PC-3 (cell line): Measurements from ENCODE around the gene RMDN3. TPM values are rescaled to one million over a fixed set of nuclear protein-coding genes. Genes with fewer than 3 reads are reported as not detected.

Experiments used
- ATAC-seq: fragments of 200-7000 bp; cut with Tn5 transposase; 2 replicates; pipeline ENCODE4 v1.9.1; 2020; ENCODE audit warnings: mild to moderate bottlenecking, moderate library complexity
- BruUV-seq: library from RNA; stranded (reverse); fragments of 400-500 nt; replicated peaks from 2 replicates; lab custom pipeline; 2021; lab: Mats Ljungman, UMichigan
- CTCF ChIA-PET: fragments of 300-600 bp; sonication (Branson Sonifier 250); formaldehyde crosslinking; loops from one replicate; lab custom pipeline; 2022; ENCODE audit warnings: antibody characterized with exemption; lab: Charles Lee
- POLR2A ChIA-PET: fragments of 300-600 bp; sonication (Branson Sonifier 250); formaldehyde crosslinking; loops from one replicate; lab custom pipeline; 2022; ENCODE audit warnings: antibody characterized with exemption; ENCODE audit not compliant: unreplicated experiment; lab: Charles Lee
- DNase-seq: peaks from one replicate; pipeline ENCODE4 v3.0.0-alpha.2; 2015
- H2AFZ ChIP-seq: fragments of 300-600 bp; sonication (generic); 2 replicates; pipeline ENCODE4 v1.6.0; 2016; ENCODE audit warnings: antibody characterized with exemption, low read length
- H3F3A ChIP-seq: fragments of 300-600 bp; sonication (generic); one replicate; pipeline ENCODE4 v1.6.0; 2017; ENCODE audit warnings: antibody characterized with exemption, low read length, control low read depth, mild to moderate bottlenecking; ENCODE audit not compliant: unreplicated experiment
- H3K27ac ChIP-seq: fragments of 300-600 bp; sonication (generic); 2 replicates; pipeline ENCODE4 v1.5.1; 2016; ENCODE audit warnings: mild to moderate bottlenecking, low read length
- H3K27me3 ChIP-seq: fragments of 300-600 bp; sonication (generic); 2 replicates; pipeline ENCODE4 v1.6.1; 2016; ENCODE audit warnings: low read length, mixed read lengths
- H3K36me3 ChIP-seq: fragments of 300-600 bp; sonication (generic); 2 replicates; pipeline ENCODE4 v1.6.1; 2016; ENCODE audit warnings: low read depth, mixed run types, low read length, mixed read lengths
- H3K4me1 ChIP-seq: fragments of 300-600 bp; sonication (generic); 2 replicates; pipeline ENCODE4 v1.5.1; 2016; ENCODE audit warnings: low read length; ENCODE audit not compliant: insufficient read depth
- H3K4me2 ChIP-seq: fragments of 300-600 bp; sonication (generic); 2 replicates; pipeline ENCODE4 v1.6.0; 2016; ENCODE audit warnings: low read length
- H3K4me3 ChIP-seq: fragments of 300-600 bp; sonication (generic); 2 replicates; pipeline ENCODE4 v1.5.1; 2016; ENCODE audit warnings: mild to moderate bottlenecking, low read length, mixed read lengths
- H3K79me2 ChIP-seq: fragments of 300-600 bp; sonication (generic); 2 replicates; pipeline ENCODE4 v1.6.1; 2017; ENCODE audit warnings: low read length, mixed read lengths
- H3K9ac ChIP-seq: fragments of 300-600 bp; sonication (generic); 2 replicates; pipeline ENCODE4 v1.6.0; 2016; ENCODE audit warnings: mild to moderate bottlenecking, low read length
- H3K9me2 ChIP-seq: fragments of 300-600 bp; sonication (generic); replicated peaks from 2 replicates; pipeline ENCODE4 v1.6.1; 2016; ENCODE audit warnings: mixed run types, low read length, mixed read lengths
- H3K9me3 ChIP-seq: fragments of 300-600 bp; sonication (generic); 2 replicates; pipeline ENCODE4 v1.6.1; 2016; ENCODE audit warnings: low read length, mixed read lengths
- H4K20me1 ChIP-seq: fragments of 300-600 bp; sonication (generic); 2 replicates; pipeline ENCODE4 v1.6.1; 2016; ENCODE audit warnings: low read length, mixed read lengths
- CTCF ChIP-seq: fragments of 300-600 bp; sonication (generic); conservative IDR thresholded peaks from 2 replicates; pipeline ENCODE4 v1.5.1; 2017; ENCODE audit warnings: antibody characterized with exemption, low read depth, mild to moderate bottlenecking, low read length
- EZH2 ChIP-seq: fragments of 300-600 bp; sonication (generic); IDR thresholded peaks from one replicate; pipeline ENCODE4 v1.6.1; 2017; ENCODE audit warnings: antibody characterized with exemption, mild to moderate bottlenecking, low read length; ENCODE audit not compliant: unreplicated experiment
- EZH2phosphoT487 ChIP-seq: fragments of 300-600 bp; sonication (generic); IDR thresholded peaks from 2 replicates; pipeline ENCODE4 v1.6.1; 2018; ENCODE audit warnings: mild to moderate bottlenecking, antibody characterized with exemption, low read length, borderline replicate concordance
- intact Hi-C: fragments of 100-400 bp; cut with micrococcal nuclease; formaldehyde crosslinking; loops from 2 replicates; pipeline ENCODE4 v1.9.0; 2023
- total RNA-seq: library from RNA; depleted of rRNA; stranded (reverse); fragments of >200 nt; gene quantifications from 2 replicates; pipeline ENCODE4 v1.2.3, GENCODE V29; 2014

Gene RMDN3
- total RNA-seq, 1 experiment from 2014 or later, result 21.4 TPM

GRCh38 chr15:40775740-40776536 lies 20.9 kb upstream of the RMDN3 start:
- Histone ChIP-seq H3K79me2 (no peaks in the 10 kb centered on the region), H4K20me1 (no peaks in the 10 kb centered on the region), H3F3A (no peaks in the 10 kb centered on the region), H3K9me2 (no peaks in the 10 kb centered on the region), H3K4me2 (peak overlapping the region; percentile 48), H2AFZ (no peak overlapping the region), H3K4me1 (peaks cover 17% of the 10 kb centered on the region), H3K27ac (peak overlapping the region; percentile 66), H3K4me3 (no peak overlapping the region), H3K9ac (peak overlapping the region; percentile 29; the same call in 1 of the 2 replicates), H3K36me3 (peaks cover 18% of the 10 kb centered on the region), H3K27me3 (no peaks in the 10 kb centered on the region), H3K9me3 (no peaks in the 10 kb centered on the region)
- ATAC-seq (no peak), DNase-seq (no peak)
- TF ChIP-seq EZH2, result no peak
- TF ChIP-seq EZH2phosphoT487, result no peak
- no peak for TF ChIP-seq CTCF
- BruUV-seq, result no TSS peak
- intact Hi-C loops, result no loop called here
- ChIA-PET POLR2A (interaction anchor here (0.6 to 1.0 kb wide), 2 partner anchors 22 to 81 kb away, joined by 3 read pairs; partner anchors contain the start of gene RAD51), CTCF (interaction anchor here (0.5 to 1.2 kb wide), 8 partner anchors 8 to 334 kb away, joined by 3 to 14 read pairs (median 5); partner anchors contain the start of genes GCHFR and VPS18)

- no peak overlapping the region for H3K27ac ChIP-seq
- no peak overlapping the region for H2AFZ ChIP-seq
- no peak for DNase-seq
- H3K4me1 ChIP-seq, result peaks cover 25% of the 10 kb centered on the region
- no TSS peak for BruUV-seq
- ChIA-PET POLR2A (no interaction called here), CTCF (no interaction called here)
- H4K20me1 ChIP-seq, result no peaks in the 10 kb centered on the region
- H3K9me3 ChIP-seq, result no peaks in the 10 kb centered on the region
- H3K27me3 ChIP-seq, result no peaks in the 10 kb centered on the region
- H3K79me2 ChIP-seq, result no peaks in the 10 kb centered on the region
- intact Hi-C loops, result no loop called here
- H3F3A ChIP-seq, result no peaks in the 10 kb centered on the region
- no peak overlapping the region for H3K4me2 ChIP-seq
- H3K9me2 ChIP-seq, result no peaks in the 10 kb centered on the region
- no peak for TF ChIP-seq CTCF
- TF ChIP-seq EZH2, result no peak
- peaks cover 18% of the 10 kb centered on the region for H3K36me3 ChIP-seq
- no peak overlapping the region for H3K4me3 ChIP-seq
- ATAC-seq, result no peak
- no peak overlapping the region for H3K9ac ChIP-seq
Measured at GRCh38 chr15:40775007-40775406, 20.0 kb upstream of the RMDN3 start.

GRCh38 chr15:40773902-40774301 lies 18.8 kb upstream of the RMDN3 start:
- CTCF ChIA-PET, result no interaction called here
- DNase-seq (no peak), ATAC-seq (no peak)
- Histone ChIP-seq H3K27me3 (no peaks in the 10 kb centered on the region), H3F3A (no peaks in the 10 kb centered on the region), H3K79me2 (no peaks in the 10 kb centered on the region), H3K4me2 (no peak overlapping the region), H3K9me3 (no peaks in the 10 kb centered on the region), H2AFZ (no peak overlapping the region), H3K9me2 (no peaks in the 10 kb centered on the region), H3K4me1 (peaks cover 37% of the 10 kb centered on the region), H4K20me1 (no peaks in the 10 kb centered on the region), H3K27ac (no peak overlapping the region), H3K36me3 (peaks cover 18% of the 10 kb centered on the region), H3K4me3 (no peak overlapping the region), H3K9ac (no peak overlapping the region)
- no peak for TF ChIP-seq EZH2
- TF ChIP-seq CTCF, result no peak
- no peak for TF ChIP-seq EZH2phosphoT487
- intact Hi-C loops, result no loop called here
- no TSS peak for BruUV-seq
- POLR2A ChIA-PET, result no interaction called here
